Suprapubic skin (tissue), 4 donors: ENCODE data around the gene RBM34. TPM values are rescaled to one million over a fixed set of nuclear protein-coding genes. Genes with fewer than 3 reads are reported as not detected.

Source experiments
- DNase-seq, 2 donors: peaks; one replicate each; pipeline ENCODE4 v3.0.0-alpha.2; 2019; ENCODE audit warnings: low spot score in 2 of 2
- H3K27ac ChIP-seq: fragments of 200-600 bp; sonication (generic); one replicate; pipeline ENCODE4 v1.5.1; 2019
- H3K27me3 ChIP-seq: fragments of 200-600 bp; sonication (generic); one replicate; pipeline ENCODE4 v1.5.1; 2019
- H3K36me3 ChIP-seq: fragments of 200-600 bp; sonication (generic); one replicate; pipeline ENCODE4 v1.5.1; 2019
- H3K4me1 ChIP-seq: fragments of 200-600 bp; sonication (generic); one replicate; pipeline ENCODE4 v1.5.1; 2019
- H3K4me3 ChIP-seq: fragments of 200-600 bp; sonication (generic); one replicate; pipeline ENCODE4 v1.5.1; 2019; ENCODE audit warnings: mild to moderate bottlenecking
- H3K9me3 ChIP-seq: fragments of 200-600 bp; sonication (generic); one replicate; pipeline ENCODE4 v1.5.1; 2019
- EP300 ChIP-seq: sonication (generic); formaldehyde crosslinking; IDR thresholded peaks from one replicate; pipeline ENCODE4 v1.6.1; 2017; ENCODE audit warnings: antibody characterized with exemption
- POLR2A ChIP-seq, 2 donors: fragments of 450-650 bp; IDR thresholded peaks; one replicate each; pipeline ENCODE4 v1.6.1; 2017; ENCODE audit warnings: antibody characterized with exemption in 2 of 2, mild to moderate bottlenecking in 2 of 2, moderate library complexity in 2 of 2
- POLR2AphosphoS5 ChIP-seq, 3 donors: sonication (generic); formaldehyde crosslinking; IDR thresholded peaks; one replicate each; pipeline ENCODE4 v1.6.1; 2017; ENCODE audit warnings: antibody characterized with exemption in 3 of 3
- WGBS: methylation state at CpG from one replicate; pipeline ENCODE4 v1.1.5; 2018; 5-methylcytosine and 5-hydroxymethylcytosine counted together
- total RNA-seq, 4 donors: library from RNA; depleted of rRNA; stranded (reverse); fragments of >200 nt; gene quantifications; one replicate each; pipeline ENCODE4 v1.1.0, GENCODE V29; 2016
- TF ChIP-seq, protein P1 (sequence below), 2 donors: fragments of 200-600 bp in 1 of 2; fragments of 450-650 bp in 1 of 2; sonication (generic) in 1 of 2; IDR thresholded peaks; one replicate each; pipeline ENCODE4 v1.5.1; 2016 to 2019; ENCODE audit warnings: antibody characterized with exemption in 2 of 2, mild to moderate bottlenecking in 1 of 2, moderate library complexity in 1 of 2

The RBM34 gene
- total RNA-seq, 4 donors from 2014 or later = 35.2 to 75.9 (median 51.2) TPM

- no peak for DNase-seq
- H3K27ac ChIP-seq = no peak overlapping the region
- H3K4me1 ChIP-seq = no peaks in the 10 kb centered on the region
- WGBS = 86% methylated on average over 2 of the region's 2 CpGs
- TF ChIP-seq EP300 (no peak), POLR2A (IDR thresholded peaks at IDR 0.05) (no peak), POLR2AphosphoS5 (IDR thresholded peaks at IDR 0.05) (no peak)
- TF ChIP-seq, protein P1, sequence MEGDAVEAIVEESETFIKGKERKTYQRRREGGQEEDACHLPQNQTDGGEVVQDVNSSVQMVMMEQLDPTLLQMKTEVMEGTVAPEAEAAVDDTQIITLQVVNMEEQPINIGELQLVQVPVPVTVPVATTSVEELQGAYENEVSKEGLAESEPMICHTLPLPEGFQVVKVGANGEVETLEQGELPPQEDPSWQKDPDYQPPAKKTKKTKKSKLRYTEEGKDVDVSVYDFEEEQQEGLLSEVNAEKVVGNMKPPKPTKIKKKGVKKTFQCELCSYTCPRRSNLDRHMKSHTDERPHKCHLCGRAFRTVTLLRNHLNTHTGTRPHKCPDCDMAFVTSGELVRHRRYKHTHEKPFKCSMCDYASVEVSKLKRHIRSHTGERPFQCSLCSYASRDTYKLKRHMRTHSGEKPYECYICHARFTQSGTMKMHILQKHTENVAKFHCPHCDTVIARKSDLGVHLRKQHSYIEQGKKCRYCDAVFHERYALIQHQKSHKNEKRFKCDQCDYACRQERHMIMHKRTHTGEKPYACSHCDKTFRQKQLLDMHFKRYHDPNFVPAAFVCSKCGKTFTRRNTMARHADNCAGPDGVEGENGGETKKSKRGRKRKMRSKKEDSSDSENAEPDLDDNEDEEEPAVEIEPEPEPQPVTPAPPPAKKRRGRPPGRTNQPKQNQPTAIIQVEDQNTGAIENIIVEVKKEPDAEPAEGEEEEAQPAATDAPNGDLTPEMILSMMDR (IDR thresholded peaks at IDR 0.05) = no peak
- H3K4me3 ChIP-seq = no peak overlapping the region
- no peaks in the 10 kb centered on the region for H3K9me3 ChIP-seq
- peaks cover 93% of the 10 kb centered on the region for H3K36me3 ChIP-seq
- no peaks in the 10 kb centered on the region for H3K27me3 ChIP-seq
These were observed 10.0 kb downstream of the RBM34 start for GRCh38 chr1:235151033-235151432.

- no peaks in the 10 kb centered on the region for H3K27me3 ChIP-seq
- no peaks in the 10 kb centered on the region for H3K9me3 ChIP-seq
- WGBS = 96% methylated on average over 9 of the region's 9 CpGs
- DNase-seq = no peak
- no peaks in the 10 kb centered on the region for H3K4me1 ChIP-seq
- no peak overlapping the region for H3K4me3 ChIP-seq
- no peak overlapping the region for H3K27ac ChIP-seq
- peaks cover 95% of the 10 kb centered on the region for H3K36me3 ChIP-seq
- TF ChIP-seq EP300 (no peak), POLR2AphosphoS5 (IDR thresholded peaks at IDR 0.05) (no peak), POLR2A (IDR thresholded peaks at IDR 0.05) (no peak)
- TF ChIP-seq, protein P1 (IDR thresholded peaks at IDR 0.05) = no peak
These were observed 11.2 kb downstream of the RBM34 start for GRCh38 chr1:235149824-235150223.

- DNase-seq = no peak
- Histone ChIP-seq H3K27ac (no peak overlapping the region), H3K27me3 (no peaks in the 10 kb centered on the region), H3K4me3 (no peak overlapping the region), H3K9me3 (no peaks in the 10 kb centered on the region), H3K4me1 (no peaks in the 10 kb centered on the region), H3K36me3 (peaks cover 94% of the 10 kb centered on the region)
- 88% methylated on average over 4 of the region's 4 CpGs for WGBS
- TF ChIP-seq EP300 = no peak
- TF ChIP-seq POLR2AphosphoS5 (IDR thresholded peaks at IDR 0.05) = no peak
- no peak for TF ChIP-seq POLR2A (IDR thresholded peaks at IDR 0.05)
- TF ChIP-seq, protein P1 (IDR thresholded peaks at IDR 0.05) = no peak
These were observed 13.8 kb downstream of the RBM34 start for GRCh38 chr1:235147269-235147668.

DNA sequence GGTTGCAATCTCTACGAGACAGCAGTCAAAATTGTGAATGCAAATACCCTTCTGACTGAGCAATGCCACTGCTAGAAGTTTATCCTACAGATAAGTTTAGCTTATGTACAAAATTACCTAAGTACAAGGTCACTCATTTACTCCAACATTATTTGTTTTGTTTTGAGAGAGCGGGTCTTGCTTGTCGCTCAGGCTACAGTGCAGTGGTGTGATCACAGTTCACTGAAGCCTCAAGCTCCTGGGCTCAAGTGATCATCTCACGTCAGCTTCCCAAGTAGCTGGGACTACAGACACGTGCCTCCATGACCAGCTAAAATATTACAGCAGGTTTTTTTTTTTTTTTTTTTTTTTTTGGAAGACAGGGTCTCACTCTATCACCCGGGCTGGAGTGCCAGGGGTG lies 15.4 kb downstream of the RBM34 start:
- H3K4me1 ChIP-seq = no peaks in the 10 kb centered on the region
- TF ChIP-seq, protein P1 (IDR thresholded peaks at IDR 0.05) = no peak
- no peak for TF ChIP-seq POLR2A (IDR thresholded peaks at IDR 0.05)
- TF ChIP-seq POLR2AphosphoS5 (IDR thresholded peaks at IDR 0.05) = no peak
- no peak for TF ChIP-seq EP300
- H3K4me3 ChIP-seq = no peak overlapping the region
- no peak overlapping the region for H3K27ac ChIP-seq
- H3K36me3 ChIP-seq = peaks cover 92% of the 10 kb centered on the region
- DNase-seq = no peak
- 96% methylated on average over 6 of the region's 6 CpGs for WGBS
- no peaks in the 10 kb centered on the region for H3K9me3 ChIP-seq
- H3K27me3 ChIP-seq = no peaks in the 10 kb centered on the region

GRCh38 chr1:235142991-235143390 lies 18.1 kb downstream of the RBM34 start:
- H3K4me1 ChIP-seq = no peaks in the 10 kb centered on the region
- DNase-seq = no peak
- H3K27me3 ChIP-seq = no peaks in the 10 kb centered on the region
- TF ChIP-seq POLR2A (IDR thresholded peaks at IDR 0.05) = no peak
- TF ChIP-seq EP300 = no peak
- TF ChIP-seq, protein P1 (IDR thresholded peaks at IDR 0.05) = no peak
- TF ChIP-seq POLR2AphosphoS5 (IDR thresholded peaks at IDR 0.05) = no peak
- no peaks in the 10 kb centered on the region for H3K9me3 ChIP-seq
- 96% methylated on average over 4 of the region's 4 CpGs for WGBS
- H3K4me3 ChIP-seq = no peak overlapping the region
- H3K27ac ChIP-seq = no peak overlapping the region
- peaks cover 87% of the 10 kb centered on the region for H3K36me3 ChIP-seq
